Mucosa of stomach (tissue), 1 donor: ENCODE measurements around the gene H2AZ1.

Experiments used
- H3K27me3 ChIP-seq: one replicate; pipeline ENCODE4 v1.7.0; 2013; ENCODE audit warnings: mild to moderate bottlenecking, low read length; ENCODE audit not compliant: control insufficient read depth, insufficient read depth
- H3K36me3 ChIP-seq: one replicate; pipeline ENCODE4 v1.7.0; 2013; ENCODE audit warnings: low read length; ENCODE audit not compliant: control insufficient read depth, insufficient read depth
- H3K4me1 ChIP-seq: one replicate; pipeline ENCODE4 v1.7.0; 2013; ENCODE audit warnings: mild to moderate bottlenecking, low read length; ENCODE audit not compliant: control insufficient read depth, insufficient read depth
- H3K4me3 ChIP-seq: one replicate; pipeline ENCODE4 v1.7.0; 2013; ENCODE audit warnings: low read length
- H3K9ac ChIP-seq: one replicate; pipeline ENCODE4 v1.7.0; 2013; ENCODE audit warnings: mild to moderate bottlenecking, low read length, moderate library complexity
- H3K9me3 ChIP-seq: one replicate; pipeline ENCODE4 v1.7.0; 2013; ENCODE audit warnings: mild to moderate bottlenecking, low read length, moderate library complexity; ENCODE audit not compliant: control insufficient read depth
- donor health status: Pancreatic carcinoma.

H2AZ1 gene

GRCh38 chr4:99938243-99938753 lies 11.8 kb downstream of the H2AZ1 start:
- Histone ChIP-seq H3K36me3 (no peaks in the 10 kb centered on the region), H3K4me3 (no peak overlapping the region), H3K9me3 (no peaks in the 10 kb centered on the region), H3K9ac (no peak overlapping the region), H3K4me1 (no peaks in the 10 kb centered on the region), H3K27me3 (no peaks in the 10 kb centered on the region)

GRCh38 chr4:99934891-99935290 lies 15.2 kb downstream of the H2AZ1 start:
- H3K4me1 ChIP-seq: no peaks in the 10 kb centered on the region
- no peaks in the 10 kb centered on the region for H3K9me3 ChIP-seq
- H3K36me3 ChIP-seq: no peaks in the 10 kb centered on the region
- no peak overlapping the region for H3K4me3 ChIP-seq
- no peaks in the 10 kb centered on the region for H3K27me3 ChIP-seq
- H3K9ac ChIP-seq: no peak overlapping the region

- H3K4me3 ChIP-seq: no peak overlapping the region
- H3K9me3 ChIP-seq: no peaks in the 10 kb centered on the region
- H3K4me1 ChIP-seq: no peaks in the 10 kb centered on the region
- H3K27me3 ChIP-seq: no peaks in the 10 kb centered on the region
- H3K9ac ChIP-seq: no peak overlapping the region
- no peaks in the 10 kb centered on the region for H3K36me3 ChIP-seq
Observed at GRCh38 chr4:99927566-99927965, 22.5 kb downstream of the H2AZ1 start.

- Histone ChIP-seq H3K27me3 (no peaks in the 10 kb centered on the region), H3K9me3 (no peaks in the 10 kb centered on the region), H3K4me1 (no peaks in the 10 kb centered on the region), H3K36me3 (no peaks in the 10 kb centered on the region), H3K4me3 (no peak overlapping the region), H3K9ac (no peak overlapping the region)
Observed at GRCh38 chr4:99921174-99921573, 28.9 kb downstream of the H2AZ1 start.

- Histone ChIP-seq H3K4me3 (no peak overlapping the region), H3K9ac (no peak overlapping the region), H3K9me3 (no peaks in the 10 kb centered on the region), H3K27me3 (no peaks in the 10 kb centered on the region), H3K36me3 (no peaks in the 10 kb centered on the region), H3K4me1 (no peaks in the 10 kb centered on the region)
Observed at GRCh38 chr4:99918656-99919055, 31.4 kb downstream of the H2AZ1 start.

GRCh38 chr4:99917575-99917974 lies 32.5 kb downstream of the H2AZ1 start:
- Histone ChIP-seq H3K9ac (no peak overlapping the region), H3K9me3 (no peaks in the 10 kb centered on the region), H3K4me1 (no peaks in the 10 kb centered on the region), H3K36me3 (no peaks in the 10 kb centered on the region), H3K27me3 (no peaks in the 10 kb centered on the region), H3K4me3 (no peak overlapping the region)

GRCh38 chr4:99915449-99915848 lies 34.6 kb downstream of the H2AZ1 start:
- Histone ChIP-seq H3K4me1 (no peaks in the 10 kb centered on the region), H3K4me3 (no peak overlapping the region), H3K36me3 (no peaks in the 10 kb centered on the region), H3K9ac (no peak overlapping the region), H3K27me3 (no peaks in the 10 kb centered on the region), H3K9me3 (no peaks in the 10 kb centered on the region)
